Activated B cell treated with CpG ODN at 0.5 μM for 24 hours (primary cell): Measurements from ENCODE around the gene SLC43A3. TPM values are rescaled to one million over a fixed set of nuclear protein-coding genes. Genes with fewer than 3 reads are reported as not detected.

Experiments
- ATAC-seq: fragments of 200-7000 bp; cut with Tn5 transposase; one replicate; pipeline ENCODE4 v1.10.0; 2021; ENCODE audit warnings: low read depth, mild to moderate bottlenecking, moderate library complexity
- CTCF ChIA-PET: fragments of 350-600 bp; sonication (Branson Sonifier 250); formaldehyde crosslinking; loops from one replicate; lab custom pipeline; 2021; ENCODE audit warnings: antibody characterized with exemption; lab: Charles Lee
- POLR2A ChIA-PET: fragments of 350-600 bp; sonication (Branson Sonifier 250); formaldehyde crosslinking; loops from one replicate; lab custom pipeline; 2021; ENCODE audit warnings: antibody characterized with exemption; lab: Charles Lee
- DNase-seq: peaks from one replicate; pipeline ENCODE4 v3.0.0; 2022
- H3K27ac Mint-ChIP-seq: one replicate; pipeline ENCODE4 v1.8.0; 2020; ENCODE audit warnings: mixed read lengths
- H3K27me3 Mint-ChIP-seq: one replicate; pipeline ENCODE4 v1.8.0; 2021; ENCODE audit warnings: mixed read lengths
- H3K36me3 Mint-ChIP-seq: one replicate; pipeline ENCODE4 v1.8.0; 2021; ENCODE audit warnings: low read depth, mixed read lengths
- H3K4me1 Mint-ChIP-seq: one replicate; pipeline ENCODE4 v1.8.0; 2021; ENCODE audit warnings: mixed read lengths
- H3K4me3 Mint-ChIP-seq: one replicate; pipeline ENCODE4 v1.8.0; 2020; ENCODE audit warnings: mild to moderate bottlenecking, mixed read lengths
- H3K9me3 Mint-ChIP-seq: one replicate; pipeline ENCODE4 v1.8.0; 2020; ENCODE audit warnings: mixed read lengths
- CTCF ChIP-seq: fragments of 200-600 bp; IDR thresholded peaks from one replicate; pipeline ENCODE4 v1.8.0; 2022; ENCODE audit warnings: antibody characterized with exemption, mild to moderate bottlenecking
- intact Hi-C: fragments of 100-400 bp; cut with micrococcal nuclease; formaldehyde crosslinking; loops from one replicate; pipeline ENCODE4 v1.15.1; 2024
- total RNA-seq: library from RNA; stranded (reverse); gene quantifications from 2 replicates; pipeline ENCODE4 v1.2.3, GENCODE V29; 2022

Gene SLC43A3
- total RNA-seq, 1 donor from 2014 or later: 237 TPM

DNA sequence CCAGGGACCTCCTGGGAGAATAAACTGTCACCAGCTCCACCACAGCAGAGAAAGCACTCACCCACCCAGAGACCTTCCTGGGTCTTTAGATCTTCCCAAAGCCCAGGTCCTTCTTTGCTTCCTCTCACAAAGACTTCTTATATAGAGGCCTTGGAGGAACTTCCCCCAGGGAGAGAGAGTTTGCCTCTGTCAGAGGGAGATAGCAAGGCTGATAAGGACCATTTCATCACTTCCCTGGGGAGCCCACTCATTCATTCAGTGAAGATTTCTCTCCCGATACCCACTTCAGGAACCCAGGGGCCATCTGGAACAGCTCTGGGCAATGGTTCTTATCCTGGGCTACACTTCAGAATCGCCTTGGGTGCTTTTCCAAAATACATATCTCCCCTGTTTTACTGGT, 36.4 kb downstream of the SLC43A3 start, which contains the start of gene PRG2:
Gene PRG2, minus strand, starts transcription at position 116 of the 400 bp plus-strand sequence. CDS start 706 bp downstream, outside the sequence.
- Mint-ChIP-seq H3K27ac (no peak within 1 kb of the TSS), H3K36me3 (no peaks in the 10 kb centered on the region), H3K4me1 (no peaks in the 10 kb centered on the region), H3K27me3 (no peaks in the 10 kb centered on the region), H3K9me3 (no peaks in the 10 kb centered on the region), H3K4me3 (no peak within 1 kb of the TSS)
- DNase-seq: no peak
- intact Hi-C loops: no loop called here
- ChIA-PET CTCF (no interaction called here), POLR2A (no interaction called here)
- ATAC-seq: no peak
- TF ChIP-seq CTCF: no peak

GRCh38 chr11:57387289-57388030, 39.5 kb downstream of the SLC43A3 start:
- ChIA-PET POLR2A (interaction anchor here (1.0 kb wide), 1 partner anchor 21 kb away, joined by 3 read pairs; no protein-coding TSS in a partner anchor), CTCF (no interaction called here)
- Mint-ChIP-seq H3K9me3 (no peaks in the 10 kb centered on the region), H3K4me1 (no peaks in the 10 kb centered on the region), H3K36me3 (no peaks in the 10 kb centered on the region), H3K4me3 (no peak overlapping the region), H3K27ac (no peak overlapping the region), H3K27me3 (peaks cover 3% of the 10 kb centered on the region)
- ATAC-seq (no peak), DNase-seq (no peak)
- no peak for TF ChIP-seq CTCF
- intact Hi-C loops: no loop called here

- Mint-ChIP-seq H3K4me1 (no peaks in the 10 kb centered on the region), H3K27me3 (peaks cover 7% of the 10 kb centered on the region), H3K27ac (no peak overlapping the region), H3K9me3 (no peaks in the 10 kb centered on the region), H3K4me3 (no peak overlapping the region), H3K36me3 (no peaks in the 10 kb centered on the region)
- no peak for TF ChIP-seq CTCF
- POLR2A ChIA-PET: no interaction called here
- intact Hi-C loops: no loop called here
- CTCF ChIA-PET: no interaction called here
- DNase-seq (no peak), ATAC-seq (no peak)
Measured at GRCh38 chr11:57386178-57386940, 40.6 kb downstream of the SLC43A3 start.

DNA sequence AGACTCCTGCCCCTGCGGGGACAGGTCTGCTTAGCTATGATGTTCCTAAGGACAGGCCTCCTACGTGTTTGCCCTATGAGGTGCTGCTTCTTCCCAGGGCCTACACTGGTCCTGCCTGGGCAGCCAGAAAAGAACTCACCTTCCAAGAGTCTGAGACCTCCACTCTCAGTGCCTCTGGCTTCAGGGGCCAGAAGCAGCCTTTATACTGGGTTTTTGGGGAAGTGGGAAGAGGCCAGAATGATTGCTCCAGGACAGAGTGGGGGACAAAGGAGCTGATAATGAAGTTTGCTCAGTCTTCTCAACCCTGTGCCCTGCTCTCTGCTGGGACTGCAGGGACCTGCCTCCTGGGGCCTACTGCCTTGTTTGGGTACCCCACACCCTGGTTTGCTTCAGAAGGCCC, 45.9 kb downstream of the SLC43A3 start, which contains the start of gene PRG3:
Gene PRG3, minus strand, starts transcription at position 176 of the 400 bp plus-strand sequence. CDS start 442 bp downstream, outside the sequence.
- CTCF ChIA-PET: no interaction called here
- Mint-ChIP-seq H3K9me3 (no peaks in the 10 kb centered on the region), H3K4me3 (no peak within 1 kb of the TSS), H3K27ac (no peak within 1 kb of the TSS), H3K4me1 (no peaks in the 10 kb centered on the region), H3K36me3 (no peaks in the 10 kb centered on the region), H3K27me3 (peaks cover 21% of the 10 kb centered on the region)
- no peak for ATAC-seq
- intact Hi-C loops: no loop called here
- POLR2A ChIA-PET: interaction anchor here (0.6 to 0.7 kb wide), 2 partner anchors 11 to 76 kb away, joined by 3 read pairs; no protein-coding TSS in a partner anchor
- TF ChIP-seq CTCF: no peak
- DNase-seq: no peak

DNA sequence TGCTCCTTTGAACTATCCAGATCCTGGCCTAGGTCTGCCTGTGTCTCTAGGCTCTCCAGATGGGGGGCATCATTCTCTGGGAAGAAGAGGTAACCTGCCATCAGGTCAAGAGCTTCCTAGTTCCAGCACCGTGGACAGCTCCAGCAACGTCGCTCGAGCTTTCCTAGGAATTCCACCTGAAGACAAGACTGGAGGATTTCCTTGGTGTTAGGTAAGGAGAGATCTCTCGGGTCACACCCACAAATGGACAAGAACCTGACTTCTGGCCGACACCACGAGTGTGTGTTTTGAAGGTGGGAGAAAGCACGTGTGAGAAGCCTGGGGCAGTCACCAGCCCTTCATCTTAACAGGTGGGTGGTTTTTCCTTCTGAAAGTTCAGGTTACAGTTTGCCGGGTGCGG, 47.2 kb downstream of the SLC43A3 start:
- ChIA-PET CTCF (no interaction called here), POLR2A (no interaction called here)
- Mint-ChIP-seq H3K9me3 (no peaks in the 10 kb centered on the region), H3K27me3 (peaks cover 19% of the 10 kb centered on the region), H3K4me1 (no peaks in the 10 kb centered on the region), H3K36me3 (no peaks in the 10 kb centered on the region), H3K27ac (no peak overlapping the region), H3K4me3 (no peak overlapping the region)
- ATAC-seq (no peak), DNase-seq (no peak)
- TF ChIP-seq CTCF: no peak
- intact Hi-C loops: no loop called here
